Activated CD4-positive, CD25-positive, alpha-beta regulatory T cell (primary cell): Measurements from ENCODE around the gene PTDSS2.

Source experiments
- DNase-seq, 4 experiments: peaks; one replicate each; lab custom pipeline; 2025; lab: John Stamatoyannopoulos, UW

The PTDSS2 gene

DNA sequence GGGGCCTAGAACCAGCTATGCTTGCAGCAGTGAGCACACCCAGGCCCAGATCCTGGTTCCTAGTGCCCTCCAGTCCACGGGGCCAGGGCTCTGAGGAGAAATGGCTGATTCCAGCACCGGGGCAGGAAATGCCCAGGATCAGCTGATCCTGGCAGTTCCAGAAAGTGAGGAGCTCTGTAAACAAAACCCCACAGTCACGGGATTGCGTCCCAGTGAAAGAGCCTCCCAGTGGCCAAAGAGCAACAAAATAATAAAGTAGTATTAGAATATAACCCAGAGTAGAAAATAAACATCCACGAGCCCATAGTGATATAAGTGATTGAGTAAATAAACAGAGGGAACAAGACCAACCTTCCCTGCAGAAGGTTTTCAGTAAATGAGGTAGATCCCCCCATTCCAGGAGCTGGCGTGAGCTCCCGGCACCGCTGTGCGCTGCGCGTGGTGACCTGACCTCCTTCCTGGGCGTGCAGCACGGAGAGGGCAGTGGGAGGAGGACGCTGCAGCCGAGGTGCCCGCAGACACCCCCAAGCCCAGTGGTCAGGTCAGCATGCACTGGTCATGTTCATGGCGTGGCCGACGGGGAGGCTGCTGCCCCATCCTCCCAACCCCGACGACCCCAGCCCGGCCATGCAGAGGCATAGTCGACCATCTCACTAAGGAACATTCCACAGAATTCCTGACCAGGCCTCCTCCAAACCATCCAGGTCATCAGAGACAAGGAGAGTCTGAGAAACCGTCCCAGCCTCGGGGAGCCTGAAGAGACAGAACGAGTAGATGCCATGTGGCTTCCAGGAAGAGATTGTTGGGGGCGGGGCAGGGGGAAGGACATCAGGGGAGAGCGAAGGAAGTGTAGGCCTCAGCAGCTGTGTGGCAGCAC, 19.8 kb downstream of the PTDSS2 start:
- DNase-seq, result no peak

- DNase-seq, result no peak
These were observed 21.5 kb downstream of the PTDSS2 start for GRCh38 chr11:471468-472145.

GRCh38 chr11:472272-472671, 22.2 kb downstream of the PTDSS2 start:
- no peak for DNase-seq

DNA sequence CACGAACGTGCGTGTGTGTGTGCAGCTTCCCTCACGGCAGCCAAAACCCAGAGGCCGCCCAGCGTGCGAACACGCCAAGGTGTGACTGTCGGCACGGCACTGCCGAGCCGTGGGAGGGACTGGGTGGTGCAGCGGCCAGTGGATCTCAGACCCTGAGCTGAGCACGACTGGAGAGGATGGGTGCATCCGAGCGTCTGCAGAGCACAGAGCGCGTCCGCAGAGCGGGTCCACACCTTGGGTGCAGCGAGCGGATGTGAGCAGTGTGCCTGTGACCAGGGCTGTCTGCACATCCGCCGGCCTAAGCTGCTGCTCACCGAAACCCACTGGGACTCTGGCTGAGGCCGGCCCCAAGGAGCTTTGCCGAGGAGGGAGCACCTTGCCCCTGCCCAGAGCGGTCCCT, 22.7 kb downstream of the PTDSS2 start:
- DNase-seq, result no peak

DNA sequence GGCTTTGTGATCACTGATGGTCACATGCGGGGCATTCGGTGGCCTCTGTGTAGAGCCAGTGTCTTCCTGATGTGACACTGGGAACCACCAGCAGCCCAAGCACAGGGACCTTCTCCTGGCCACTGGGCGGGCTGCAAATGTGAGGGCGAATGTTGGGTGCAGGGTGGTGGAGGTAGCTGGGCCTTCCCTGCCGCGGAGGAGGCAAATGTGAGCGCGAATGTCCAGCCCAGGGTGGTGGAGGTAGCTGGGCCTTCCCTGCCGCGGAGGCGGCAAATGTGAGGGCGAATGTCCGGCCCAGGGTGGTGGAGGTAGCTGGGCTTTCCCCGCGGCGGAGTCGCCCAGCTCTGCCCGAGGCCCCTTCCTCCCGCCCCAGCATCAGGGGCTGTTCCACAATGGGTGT, 23.3 kb downstream of the PTDSS2 start:
- DNase-seq, result no peak

DNA sequence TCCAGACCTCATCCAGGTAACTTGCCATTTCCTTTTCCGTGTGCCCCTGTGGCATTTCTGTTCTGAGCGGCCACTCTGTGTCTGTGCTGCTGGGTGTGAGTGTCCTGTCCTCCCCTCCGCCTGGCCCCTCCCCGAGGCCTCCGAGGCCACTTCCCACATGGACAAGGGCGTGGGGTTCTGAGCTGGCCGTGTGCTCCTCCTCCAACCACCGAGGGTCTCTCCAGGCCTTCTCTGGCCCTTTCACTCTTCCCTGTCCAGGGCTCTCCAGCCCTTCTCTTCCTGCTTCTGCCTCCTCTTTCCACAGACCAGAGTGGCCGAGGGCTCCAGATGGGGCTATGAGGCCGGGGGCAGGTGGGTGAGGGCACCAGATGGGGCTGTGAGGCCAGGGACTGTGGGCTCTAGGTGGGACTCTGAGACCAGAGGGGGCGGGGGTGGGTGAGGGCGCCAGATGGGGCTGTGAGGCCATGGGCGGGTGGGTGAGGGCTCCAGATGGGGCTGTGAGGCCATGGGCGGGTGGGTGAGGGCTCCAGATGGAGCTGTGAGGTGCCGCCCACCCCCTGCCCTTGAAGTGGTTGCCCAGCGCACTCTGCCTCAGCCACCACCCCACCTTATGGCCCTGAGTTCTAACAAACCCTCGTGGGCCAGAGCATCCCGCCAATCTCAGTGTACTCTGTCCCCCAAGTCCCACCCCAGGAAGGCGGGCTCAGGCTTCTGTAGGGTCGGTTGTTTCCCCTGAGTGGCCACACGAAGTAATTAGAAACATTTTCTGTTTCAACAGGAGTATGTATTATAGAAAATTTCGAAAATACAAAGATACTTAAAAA, 24.1 kb downstream of the PTDSS2 start:
- no peak for DNase-seq

GRCh38 chr11:474914-475506, 24.9 kb downstream of the PTDSS2 start:
- DNase-seq, result no peak

DNA sequence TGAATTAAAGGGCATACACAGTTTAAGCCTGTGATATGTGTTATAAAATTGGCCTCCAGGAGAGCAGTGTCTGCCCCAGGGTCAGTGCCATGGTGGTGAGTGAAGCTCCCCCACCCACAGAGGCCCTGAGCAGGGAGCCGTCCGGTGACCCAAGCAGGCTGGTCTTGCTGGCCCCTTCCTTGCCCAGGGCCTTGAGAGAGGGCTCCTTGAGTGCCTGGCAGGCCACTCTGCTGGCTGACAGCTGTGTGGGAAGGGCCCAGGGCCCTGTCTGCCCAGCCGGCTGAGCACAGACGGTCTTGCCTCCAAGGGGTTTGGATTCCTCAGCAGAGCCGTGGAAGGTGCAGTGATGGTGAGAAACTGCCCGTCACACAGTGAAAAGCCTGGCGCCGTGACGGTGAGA, 25.9 kb downstream of the PTDSS2 start:
- DNase-seq, result no peak

DNA sequence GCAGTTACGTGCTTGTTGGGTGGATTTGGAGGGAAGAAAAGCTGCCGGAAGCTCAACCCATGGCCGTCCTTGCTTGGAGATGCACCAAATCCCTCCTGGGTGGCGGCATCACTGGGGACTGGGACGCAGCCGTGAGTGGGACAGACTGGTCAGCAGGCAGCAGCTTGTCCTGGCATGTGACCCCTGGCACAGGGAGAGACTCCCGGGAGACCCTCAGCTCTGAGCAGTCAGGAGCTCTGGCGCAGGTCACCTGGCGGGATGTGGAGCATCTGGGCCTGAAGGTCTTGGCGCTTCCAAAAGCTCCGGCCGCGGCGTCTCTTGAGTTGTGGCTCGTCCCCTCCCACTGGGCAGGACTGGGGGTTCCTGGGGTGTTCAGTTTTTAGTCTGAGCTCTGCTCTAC, 26.3 kb downstream of the PTDSS2 start:
- no peak for DNase-seq

- DNase-seq, result no peak
These were observed 27.1 kb downstream of the PTDSS2 start for GRCh38 chr11:477052-477715.

- no peak for DNase-seq
These were observed 29.2 kb downstream of the PTDSS2 start for GRCh38 chr11:479311-479710.

GRCh38 chr11:484616-485015, 34.5 kb downstream of the PTDSS2 start:
- no peak for DNase-seq

GRCh38 chr11:486189-486588, 36.1 kb downstream of the PTDSS2 start:
- DNase-seq, result no peak

DNA sequence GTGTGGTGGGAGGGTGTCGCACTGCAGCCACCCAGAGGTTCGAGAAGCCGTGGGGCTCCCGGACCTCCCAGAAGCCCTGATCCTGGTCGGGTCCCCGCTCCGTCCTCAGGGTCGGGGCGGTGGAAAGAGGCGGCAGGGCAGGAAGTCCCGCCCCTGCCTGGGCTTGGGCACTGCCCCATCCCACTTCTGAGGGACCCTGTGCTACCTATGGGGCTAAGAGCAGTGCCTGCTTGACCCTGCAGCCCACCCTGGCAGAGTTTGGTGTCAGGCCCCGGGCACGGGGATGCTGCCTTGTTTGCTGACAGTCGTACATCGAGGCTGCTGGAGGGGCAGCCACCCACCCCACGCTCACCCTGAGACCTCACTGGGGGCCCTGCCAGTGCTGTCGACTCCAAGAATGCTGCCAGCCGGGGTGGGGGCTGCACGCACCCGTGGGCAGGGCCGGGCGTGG, 37.5 kb downstream of the PTDSS2 start:
- DNase-seq, result no peak

DNA sequence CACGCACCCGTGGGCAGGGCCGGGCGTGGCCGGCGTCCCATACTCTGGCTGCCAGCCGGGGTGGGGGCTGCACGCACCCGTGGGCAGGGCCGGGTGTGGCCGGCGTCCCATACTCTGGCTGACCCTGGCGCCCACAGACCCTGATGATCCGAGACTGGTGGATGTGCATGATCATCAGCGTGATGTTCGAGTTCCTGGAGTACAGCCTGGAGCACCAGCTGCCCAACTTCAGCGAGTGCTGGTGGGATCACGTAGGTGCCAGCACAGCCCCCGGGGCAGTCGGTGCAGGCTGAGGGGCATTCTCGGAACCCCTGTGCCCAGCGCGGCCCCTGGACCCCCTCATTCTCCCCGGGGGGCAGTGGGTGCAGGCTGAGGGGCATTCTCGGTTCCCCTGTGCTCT, 38.0 kb downstream of the PTDSS2 start:
- no peak for DNase-seq

GRCh38 chr11:488579-488978, 38.5 kb downstream of the PTDSS2 start:
- DNase-seq, result no peak

DNA sequence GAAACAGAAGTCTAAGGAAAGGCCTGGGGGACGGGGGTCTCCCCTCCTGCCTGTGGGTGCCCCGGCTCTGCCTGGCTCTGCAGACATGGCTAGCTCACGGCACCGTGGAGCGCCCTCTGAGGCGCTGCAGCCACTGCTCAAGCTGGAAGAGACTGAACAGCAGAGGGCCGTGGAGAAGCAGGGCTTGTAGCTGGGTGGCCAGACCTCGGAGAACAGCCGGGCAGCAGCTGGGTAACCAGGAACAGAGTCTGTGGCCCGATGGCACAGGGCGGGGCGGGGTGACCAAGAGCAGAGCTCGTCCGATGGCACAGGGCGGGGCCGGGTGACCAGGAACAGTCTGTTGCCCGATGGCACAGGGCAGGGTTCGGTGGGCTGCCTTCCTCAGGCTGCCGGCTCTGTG, 38.9 kb downstream of the PTDSS2 start:
- DNase-seq, result no peak

DNA sequence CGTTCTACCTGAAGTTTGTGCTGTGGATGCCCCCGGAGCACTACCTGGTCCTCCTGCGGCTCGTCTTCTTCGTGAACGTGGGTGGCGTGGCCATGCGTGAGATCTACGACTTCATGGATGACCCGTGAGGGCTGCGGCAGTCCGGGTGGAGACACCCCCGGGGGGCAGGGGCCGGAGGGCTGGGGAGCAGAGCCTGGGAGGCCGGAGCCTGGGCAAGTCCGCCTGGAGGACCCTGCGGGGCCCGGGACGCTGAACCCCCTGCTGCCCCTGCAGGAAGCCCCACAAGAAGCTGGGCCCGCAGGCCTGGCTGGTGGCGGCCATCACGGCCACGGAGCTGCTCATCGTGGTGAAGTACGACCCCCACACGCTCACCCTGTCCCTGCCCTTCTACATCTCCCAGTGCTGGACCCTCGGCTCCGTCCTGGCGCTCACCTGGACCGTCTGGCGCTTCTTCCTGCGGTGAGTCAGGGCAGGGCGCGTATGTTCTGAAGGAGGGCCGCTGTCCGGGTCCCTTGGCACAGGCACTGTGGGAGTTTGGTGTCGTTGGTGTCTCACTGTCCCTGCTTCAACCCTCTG, 39.6 kb downstream of the PTDSS2 start:
- DNase-seq, result no peak

DNA sequence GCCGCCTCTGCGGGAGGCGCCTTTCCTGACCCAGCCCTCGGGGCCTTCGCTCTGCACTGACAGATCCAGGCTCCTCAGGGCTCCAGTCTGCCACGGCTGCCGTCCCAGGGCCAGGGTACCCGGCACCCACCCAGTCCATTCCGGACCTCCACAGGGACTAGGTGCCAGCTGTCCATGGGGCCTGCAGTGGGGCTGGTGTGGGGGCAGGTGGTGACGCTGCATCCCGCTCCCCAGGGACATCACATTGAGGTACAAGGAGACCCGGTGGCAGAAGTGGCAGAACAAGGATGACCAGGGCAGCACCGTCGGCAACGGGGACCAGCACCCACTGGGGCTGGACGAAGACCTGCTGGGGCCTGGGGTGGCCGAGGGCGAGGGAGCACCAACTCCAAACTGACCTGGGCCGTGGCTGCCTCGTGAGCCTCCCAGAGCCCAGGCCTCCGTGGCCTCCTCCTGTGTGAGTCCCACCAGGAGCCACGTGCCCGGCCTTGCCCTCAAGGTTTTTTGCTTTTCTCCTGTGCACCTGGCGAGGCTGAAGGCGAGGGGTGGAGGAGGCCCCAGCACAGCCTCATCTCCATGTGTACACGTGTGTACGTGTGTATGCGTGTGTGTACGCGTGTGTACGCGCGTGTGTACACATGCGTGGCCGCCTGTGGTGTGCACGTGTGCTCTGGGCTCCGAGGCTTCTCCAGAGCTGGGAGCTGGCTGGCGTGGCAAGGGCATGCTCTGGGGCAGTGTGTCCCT, 40.3 kb downstream of the PTDSS2 start:
- DNase-seq, result no peak

DNA sequence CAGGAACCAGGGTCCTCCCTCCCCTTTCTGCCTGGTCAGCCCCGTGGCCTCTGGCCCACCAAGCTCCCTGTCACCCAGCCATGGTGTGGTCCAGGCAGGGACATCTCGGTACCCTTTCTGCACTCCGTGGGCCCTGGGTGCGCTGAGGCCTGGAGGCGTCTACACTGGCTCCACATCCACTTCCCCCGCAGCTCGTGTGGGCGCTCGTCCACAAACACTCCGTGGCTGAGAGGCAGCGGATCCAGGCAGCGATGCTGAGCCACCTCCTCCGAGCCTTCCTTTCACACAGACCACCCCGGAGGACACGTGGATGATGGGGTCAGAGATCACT, 40.8 kb downstream of the PTDSS2 start:
- no peak for DNase-seq

DNA sequence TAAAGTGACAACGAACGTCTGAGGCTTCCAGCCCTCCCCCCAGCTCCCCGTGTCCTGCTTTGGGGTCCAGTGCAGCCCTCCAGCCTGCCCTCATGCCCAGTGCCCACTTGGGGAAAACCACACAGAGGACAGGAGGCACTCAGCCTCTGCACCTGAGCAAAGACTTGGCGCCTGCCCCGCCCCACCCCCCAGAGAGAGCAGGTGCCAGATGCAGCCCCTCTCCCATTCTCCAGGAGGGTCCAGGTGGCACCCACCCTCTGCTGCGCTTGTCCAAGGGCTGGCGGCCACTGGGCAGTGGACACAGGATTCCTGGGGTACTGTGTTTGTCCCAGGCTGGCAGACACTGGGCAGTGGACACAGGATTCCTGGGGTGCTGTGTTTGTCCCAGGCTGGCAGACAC, 41.3 kb downstream of the PTDSS2 start:
- no peak for DNase-seq
